Activated T-helper 1 cell treated with Interleukin-2 at 50 U/mL for 16 hours (primary cell): ENCODE data around the gene UBE2H.
"Not testable (repeated sequence)": the region's sequence is repeated elsewhere in the genome, so short reads cannot be mapped to it uniquely, and the experiment has no call there.

Experiments
- DNase-seq: peaks from one replicate; pipeline ENCODE4 v3.0.0-alpha.2; 2020; ENCODE audit warnings: low read depth

Gene UBE2H

DNA sequence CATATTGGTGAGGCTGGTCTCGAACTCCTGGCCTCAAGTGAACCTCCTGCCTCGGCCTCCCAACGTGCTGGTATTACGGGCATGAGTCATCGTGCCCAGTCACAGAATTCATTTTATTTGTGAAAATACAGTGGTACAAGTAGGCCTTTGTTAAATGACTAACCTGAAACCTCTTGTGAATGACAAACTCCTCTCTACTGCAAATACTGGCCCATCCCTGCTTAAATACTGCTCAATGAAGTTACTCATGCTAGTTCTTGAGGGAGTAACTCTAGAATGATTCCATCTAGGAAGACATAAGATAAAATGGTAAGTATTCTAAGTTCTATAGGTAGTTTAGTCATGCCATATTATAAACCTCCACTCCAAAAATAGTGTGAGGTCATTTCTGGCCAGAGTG lies 80.7 kb downstream of the UBE2H start:
- no peak for DNase-seq

DNA sequence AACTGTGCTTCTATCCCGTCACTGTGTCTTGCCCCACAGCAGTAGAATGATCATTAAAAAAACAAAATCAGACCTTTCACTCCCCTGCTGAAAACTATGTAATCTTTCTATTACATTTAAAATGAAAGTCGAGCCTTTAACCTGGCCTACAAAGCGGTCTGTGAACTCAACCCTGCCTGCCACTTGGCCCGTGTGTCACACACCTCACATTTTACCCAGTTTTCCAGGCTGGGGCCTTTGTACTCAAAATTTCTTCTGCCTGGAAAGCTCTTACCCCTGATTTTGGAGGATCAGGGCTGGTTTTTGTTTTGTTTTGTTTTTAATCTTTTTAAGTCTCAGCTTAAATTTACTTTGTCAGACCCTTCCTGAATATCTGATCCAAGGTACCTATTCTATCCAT lies 82.1 kb downstream of the UBE2H start:
- no peak for DNase-seq

DNA sequence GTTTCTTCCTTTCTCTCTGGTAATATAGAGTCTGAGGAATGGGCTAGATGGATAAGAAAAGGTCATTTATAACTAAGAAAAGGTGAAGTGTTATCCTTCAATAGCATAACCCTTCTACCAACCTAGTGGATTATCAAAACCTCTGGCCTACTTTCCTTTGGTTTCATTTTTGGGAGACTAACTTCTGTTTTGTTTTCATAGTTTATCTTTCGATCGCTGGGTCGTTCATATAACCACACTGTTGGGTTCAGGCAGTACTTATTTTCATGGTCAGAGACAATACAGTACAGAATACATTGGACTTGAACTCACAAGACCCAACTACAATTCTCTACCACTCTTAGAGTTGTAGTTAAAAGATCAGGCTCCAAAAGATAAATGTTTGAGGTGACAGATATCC lies 86.5 kb downstream of the UBE2H start:
- no peak for DNase-seq

DNA sequence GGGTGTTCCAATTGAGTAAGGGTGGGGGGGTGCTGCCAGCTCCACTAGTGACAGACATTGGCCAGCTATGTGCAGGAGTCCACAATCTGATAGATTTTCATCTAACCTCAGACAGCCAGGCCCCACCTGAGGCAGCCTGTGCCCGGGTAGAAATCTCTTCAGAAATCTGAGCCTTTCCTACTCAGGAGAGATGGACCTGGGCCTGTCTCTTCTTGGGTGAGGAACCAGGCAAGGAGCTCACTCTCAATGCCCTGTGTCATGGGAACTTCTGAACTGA lies 86.9 kb downstream of the UBE2H start:
- DNase-seq: no peak

DNA sequence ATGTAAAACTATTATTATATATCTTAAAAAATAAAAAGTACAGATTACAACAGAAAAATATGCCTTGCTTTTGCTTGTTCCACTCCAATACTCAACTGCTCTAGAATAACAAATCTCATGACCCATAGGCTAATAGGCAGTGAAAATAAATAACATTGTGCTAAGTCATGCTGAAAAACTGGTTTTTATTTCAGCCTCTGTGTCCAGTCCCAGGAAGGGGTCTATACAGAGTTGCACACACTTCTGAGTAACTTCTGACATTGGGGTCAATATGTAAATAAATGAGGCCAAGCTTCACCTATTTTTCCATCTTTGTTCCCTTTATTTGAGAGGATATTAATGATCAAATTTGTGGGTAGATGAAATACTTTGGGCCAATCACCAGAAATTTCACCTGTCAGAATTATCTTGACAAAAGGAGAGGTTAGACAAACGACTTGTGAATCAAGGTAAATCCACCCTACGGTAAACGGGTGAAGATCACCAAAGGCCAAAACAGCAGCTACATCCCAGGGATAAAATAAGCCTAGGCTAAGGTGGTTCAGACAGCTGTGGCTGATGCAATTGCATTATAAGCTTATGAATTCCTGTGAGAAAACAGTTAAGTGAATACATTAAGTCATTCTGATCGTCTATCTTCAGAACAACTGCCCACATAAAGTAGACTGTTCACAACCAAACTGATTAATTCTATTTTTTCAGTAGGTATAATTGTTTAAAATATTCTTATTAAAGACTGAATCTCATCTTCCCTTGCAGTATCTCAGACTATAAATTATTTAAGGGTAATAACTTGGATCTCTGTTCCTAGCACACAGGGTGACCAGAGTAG lies 87.5 kb downstream of the UBE2H start:
- DNase-seq: no peak

DNA sequence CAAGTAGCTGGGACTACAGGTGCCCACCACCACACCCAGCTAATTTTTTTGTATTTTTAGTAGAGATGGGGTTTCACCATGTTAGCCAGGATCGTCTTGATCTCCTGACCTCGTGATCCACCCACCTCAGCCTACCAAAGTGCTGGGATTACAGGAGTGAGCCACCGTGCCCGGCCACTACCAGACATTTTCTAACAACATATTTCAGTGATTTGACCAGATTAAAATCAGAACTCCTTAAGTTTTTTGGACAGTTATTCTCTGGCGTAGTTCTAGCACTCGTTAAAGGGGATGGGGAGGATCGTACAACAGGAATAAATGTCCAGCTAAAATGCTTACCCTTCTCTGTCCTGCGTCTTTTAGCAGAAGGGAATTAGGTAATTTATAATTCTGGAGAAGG lies 88.1 kb downstream of the UBE2H start:
- not testable (repeated sequence) for DNase-seq

DNA sequence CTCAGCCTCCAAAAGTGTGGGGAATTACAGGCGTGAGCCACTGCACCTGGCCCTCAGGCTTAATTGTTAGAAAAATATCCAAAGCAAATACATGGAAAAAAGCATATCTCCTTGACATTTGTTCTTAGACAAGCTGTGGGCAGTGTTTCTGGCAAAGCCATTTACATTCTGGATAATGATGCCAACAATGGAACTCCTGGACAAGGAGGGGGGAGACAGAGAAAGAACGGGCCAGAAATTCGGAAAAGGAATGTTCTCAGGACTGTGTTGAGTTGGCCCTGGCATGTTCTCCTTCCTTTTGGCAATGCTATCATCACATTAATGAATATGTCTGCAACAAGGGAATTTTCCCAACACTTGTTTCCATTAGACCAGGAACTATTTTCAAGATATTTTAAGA lies 88.7 kb downstream of the UBE2H start:
- DNase-seq: no peak

DNA sequence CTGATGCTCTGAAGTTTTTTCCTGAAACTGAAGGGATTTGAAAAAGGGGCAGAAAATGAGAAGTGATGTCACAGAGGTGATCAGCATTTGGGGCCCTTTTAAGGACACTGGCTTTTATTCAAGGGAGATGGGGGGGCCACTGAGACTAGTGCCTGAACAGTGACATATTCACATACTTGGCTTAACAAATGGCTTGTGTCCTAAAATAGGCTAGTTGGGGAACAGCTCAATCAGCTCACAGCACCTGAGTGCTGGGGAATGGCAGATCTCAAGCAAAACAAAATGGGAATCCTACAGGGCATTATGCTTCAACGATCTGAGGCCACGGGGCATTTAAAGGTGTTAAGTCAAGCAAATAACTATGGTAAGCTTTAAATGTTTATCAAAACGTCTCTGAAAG lies 90.1 kb downstream of the UBE2H start:
- DNase-seq: no peak

DNA sequence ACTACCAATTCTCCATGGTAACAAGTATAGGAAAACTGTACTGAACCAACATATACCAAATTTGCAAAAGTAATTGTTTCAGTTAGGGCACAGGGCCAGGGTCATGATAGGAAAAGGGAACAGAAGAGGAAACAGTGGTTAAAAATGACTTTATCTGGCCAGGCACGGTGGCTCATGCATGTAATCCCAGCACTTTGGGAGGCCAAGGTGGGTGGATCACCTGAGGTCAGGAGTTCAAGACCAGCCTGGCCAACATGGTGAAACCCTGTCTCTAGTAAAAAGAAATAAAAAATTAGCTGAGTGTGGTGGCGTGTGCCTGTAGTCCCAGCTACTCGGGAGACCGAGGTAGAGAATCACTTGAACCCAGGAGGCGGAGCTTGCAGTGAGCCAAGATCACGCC lies 92.0 kb downstream of the UBE2H start:
- DNase-seq: not testable (repeated sequence)

DNA sequence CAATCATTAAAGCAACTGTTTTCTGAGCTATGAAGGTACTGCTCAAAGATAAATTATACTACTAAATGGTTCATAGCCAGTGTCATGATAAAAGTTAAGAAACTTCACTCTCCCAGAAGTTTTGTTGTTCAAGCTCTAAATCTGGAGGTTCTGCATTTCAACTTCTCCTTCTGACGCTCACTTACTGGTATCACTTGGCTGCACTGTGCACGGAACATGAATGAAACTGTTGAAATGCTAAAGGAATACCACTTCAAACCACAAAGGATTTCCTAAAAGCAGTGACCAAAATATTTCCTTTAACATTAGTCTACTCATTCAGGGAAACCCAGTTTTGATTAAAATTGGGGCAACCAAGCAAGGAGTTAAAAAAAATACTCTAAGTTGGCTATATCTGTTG lies 93.6 kb downstream of the UBE2H start:
- no peak for DNase-seq

DNA sequence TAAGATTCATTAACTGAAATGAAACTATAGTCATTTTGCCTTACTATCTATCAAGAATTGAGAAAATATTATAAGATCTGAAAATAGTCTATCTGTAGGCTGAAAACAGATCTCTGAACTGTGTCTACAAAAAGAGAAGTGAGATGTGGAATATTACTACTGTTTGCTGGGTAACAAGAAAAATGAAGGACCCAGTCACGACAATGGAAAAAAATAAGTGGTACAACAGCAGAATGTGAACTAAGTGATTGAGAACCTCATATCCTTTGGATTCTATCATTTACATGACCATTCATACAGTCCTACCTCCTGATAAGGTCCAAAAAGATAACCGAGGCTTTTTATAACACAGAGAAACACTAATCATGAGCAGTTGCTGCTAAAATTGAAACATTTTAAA lies 94.3 kb downstream of the UBE2H start:
- no peak for DNase-seq

DNA sequence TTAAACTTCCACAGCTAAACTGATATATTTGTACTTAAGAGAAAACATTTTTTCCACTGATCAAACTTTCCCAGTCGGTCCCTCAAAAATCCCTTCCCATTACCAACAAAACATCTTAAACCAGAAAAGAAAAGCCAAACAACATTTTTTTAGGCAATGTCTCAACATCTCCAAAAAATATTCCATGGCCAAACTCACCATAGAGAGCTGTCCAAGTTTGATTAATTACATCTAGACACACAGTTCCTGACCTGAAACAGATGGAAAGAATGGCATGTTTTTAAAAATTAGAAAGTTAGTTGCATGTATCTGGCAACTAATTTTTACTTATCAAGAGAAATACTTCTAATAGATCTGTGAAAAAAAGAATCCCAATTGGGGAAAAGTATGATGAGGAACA lies 95.4 kb downstream of the UBE2H start:
- no peak for DNase-seq

DNA sequence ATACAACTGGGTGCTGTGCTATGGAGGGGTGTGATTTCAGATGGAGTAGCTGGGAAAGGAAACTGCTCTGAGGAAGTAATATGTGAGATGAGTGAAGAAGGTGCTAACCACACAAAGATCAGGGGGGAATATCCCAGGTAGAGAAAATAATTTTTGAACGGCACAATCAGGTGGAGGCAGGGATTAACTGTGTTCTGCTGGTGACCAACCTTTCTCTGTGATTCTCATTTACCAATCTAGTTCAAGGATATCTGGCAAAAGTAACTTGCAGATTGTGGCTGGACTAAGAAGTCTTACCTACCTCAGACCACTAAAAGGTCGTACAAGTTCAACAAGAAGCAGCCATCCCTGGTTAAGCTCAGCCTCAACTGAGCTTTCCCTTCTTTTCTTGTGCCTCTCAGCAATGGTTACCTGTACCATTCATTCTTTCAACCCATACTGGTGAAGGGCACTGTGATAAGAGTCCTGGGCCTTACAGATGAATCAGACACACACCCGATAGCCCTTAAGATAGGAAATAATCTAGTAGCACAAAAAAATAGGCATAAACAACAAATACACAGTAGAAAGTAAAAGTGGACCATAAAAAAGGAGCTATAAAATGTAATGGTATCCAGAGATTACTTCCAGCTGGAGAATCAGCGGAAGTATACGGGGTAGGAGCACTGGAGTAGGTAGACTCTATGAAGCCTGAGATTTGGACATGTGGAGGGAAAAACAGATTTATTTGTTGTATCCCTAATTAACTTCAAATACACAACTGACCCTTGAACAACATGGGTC lies 96.6 kb downstream of the UBE2H start:
- no peak for DNase-seq

DNA sequence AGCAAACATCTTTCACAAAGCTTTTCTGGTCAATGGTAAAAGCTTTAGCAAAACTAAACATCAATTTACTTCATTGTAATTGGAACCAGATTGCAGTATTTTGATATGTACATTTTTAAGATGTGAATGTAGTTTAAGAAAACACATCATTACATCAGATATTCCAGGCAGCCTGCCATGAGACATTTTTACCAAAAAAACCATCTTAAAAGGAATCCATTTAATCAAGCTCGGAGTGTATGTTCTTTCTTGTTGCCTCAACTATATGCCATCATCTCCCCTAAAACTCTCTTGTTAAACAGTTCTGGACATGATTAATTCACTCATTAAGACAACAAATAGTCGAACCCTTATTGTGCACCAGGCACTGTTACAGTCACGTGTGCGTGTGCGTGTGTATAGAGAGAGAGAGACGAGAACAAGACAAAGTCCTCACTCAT lies 97.5 kb downstream of the UBE2H start:
- no peak for DNase-seq

DNA sequence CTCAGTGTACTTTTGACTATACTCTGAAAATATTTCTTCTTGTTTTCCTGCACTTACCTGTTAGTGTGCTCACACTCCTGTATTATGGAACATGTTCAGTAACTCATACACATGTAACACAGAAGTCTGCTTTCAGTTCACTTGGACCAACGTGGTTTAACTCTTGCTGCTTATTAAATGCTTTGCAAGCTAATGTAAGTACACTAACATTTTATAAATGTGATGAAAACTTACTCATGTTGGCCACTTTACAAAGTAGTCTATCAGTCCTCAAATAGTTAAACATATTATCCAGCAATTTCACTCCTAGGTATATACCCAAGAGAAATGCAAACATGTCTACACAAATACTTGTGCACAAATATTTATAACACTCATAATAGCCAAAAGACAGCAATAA lies 98.4 kb downstream of the UBE2H start:
- no peak for DNase-seq

DNA sequence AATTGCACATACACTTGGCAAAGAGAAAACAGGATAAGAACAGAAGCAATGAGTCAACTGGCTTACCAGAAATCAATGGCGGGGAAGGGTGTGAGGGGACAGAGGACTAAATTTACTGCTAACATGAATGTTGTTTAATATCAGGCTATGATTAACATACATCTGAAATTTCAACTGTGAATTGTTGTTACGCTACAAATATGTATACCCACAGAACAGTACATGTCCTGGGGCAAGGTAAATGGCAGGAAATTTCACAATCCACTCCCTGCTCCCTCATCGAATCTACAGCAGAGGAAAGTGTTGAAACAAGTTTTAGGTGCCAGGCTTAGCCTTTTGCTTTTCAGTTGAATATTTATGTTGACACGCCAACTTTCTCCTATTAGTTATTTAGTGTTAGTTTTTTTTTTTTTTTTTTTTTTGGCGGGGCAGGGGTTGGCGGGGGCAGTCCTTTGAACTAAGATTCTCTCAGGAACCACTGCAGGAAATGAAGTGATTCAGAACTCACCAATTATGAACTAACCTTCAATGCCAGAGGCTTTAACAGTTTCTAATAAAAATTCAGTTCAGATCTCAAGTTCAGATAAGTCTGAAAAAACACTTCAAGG lies 99.0 kb downstream of the UBE2H start:
- no peak for DNase-seq

DNA sequence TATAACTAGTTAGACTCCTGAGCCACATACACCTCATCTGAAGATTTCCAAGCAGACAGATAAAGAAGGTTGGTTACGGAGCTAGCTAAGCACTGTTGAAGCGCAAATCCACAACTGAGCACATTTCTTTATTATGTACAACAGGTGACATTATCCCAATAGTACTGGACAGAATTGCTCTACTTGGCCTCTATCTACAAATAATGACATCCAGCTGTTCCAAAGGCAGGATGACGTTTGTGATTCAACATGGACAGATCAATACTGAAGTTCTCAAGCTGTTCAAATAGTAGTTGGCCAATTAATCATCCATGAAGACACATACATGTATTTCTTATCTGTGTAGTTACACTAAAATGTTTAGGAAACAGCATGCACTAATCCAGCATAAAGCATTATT lies 101.0 kb downstream of the UBE2H start:
- DNase-seq: no peak

DNA sequence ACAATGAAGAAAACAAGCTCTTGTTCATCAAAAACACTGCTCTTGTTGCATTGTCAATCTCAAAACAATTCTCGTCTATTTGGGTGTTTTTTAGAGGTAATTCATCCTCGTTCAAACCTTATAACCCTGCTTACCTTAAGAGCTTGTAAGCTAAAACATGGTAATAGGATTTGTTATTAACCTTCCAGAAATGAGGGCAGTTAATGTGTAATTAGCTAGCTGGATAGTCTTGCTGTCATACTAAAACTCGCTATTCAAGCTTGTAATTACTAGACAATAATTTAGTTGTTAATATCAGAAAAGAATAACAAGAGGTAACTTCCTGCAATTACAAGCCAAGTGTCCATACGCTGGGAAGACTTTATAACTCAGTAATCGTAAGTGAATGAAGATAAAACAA lies 101.6 kb downstream of the UBE2H start:
- DNase-seq: no peak

DNA sequence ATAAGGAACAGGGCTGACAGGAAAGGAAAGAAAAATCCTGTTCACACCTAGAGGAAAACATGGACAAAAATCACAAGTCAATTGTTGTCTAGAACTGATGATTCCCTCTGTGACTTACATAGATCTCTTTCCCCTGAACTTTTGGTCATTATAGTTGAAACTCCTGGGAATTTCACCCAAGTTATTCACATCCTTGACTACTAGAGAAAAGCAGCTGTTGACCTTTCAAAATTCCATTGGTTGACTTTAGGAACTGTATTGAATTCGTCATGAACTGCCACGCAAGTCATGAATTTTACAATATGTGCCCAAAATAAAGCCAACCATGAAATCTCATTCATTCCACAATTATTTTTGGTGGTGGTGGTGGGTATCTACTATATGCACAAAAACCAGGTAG lies 104.3 kb downstream of the UBE2H start:
- DNase-seq: no peak

DNA sequence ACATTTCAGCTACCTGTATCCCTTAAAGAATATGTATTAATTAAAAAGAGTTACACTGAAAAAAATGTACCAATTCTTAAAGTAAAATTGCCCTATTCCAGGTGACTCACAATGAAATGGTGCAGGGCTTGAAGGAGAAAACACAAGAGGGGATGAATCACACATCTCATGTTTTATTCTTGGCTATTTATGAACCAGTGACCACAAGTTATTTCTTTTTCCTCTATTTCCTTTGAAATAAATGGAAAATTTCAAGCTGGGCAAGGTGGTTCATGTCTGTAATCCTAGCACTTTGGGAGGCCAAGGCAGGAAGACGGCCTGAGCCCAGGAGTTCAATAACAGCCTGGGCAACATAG lies 106.8 kb downstream of the UBE2H start:
- no peak for DNase-seq

DNA sequence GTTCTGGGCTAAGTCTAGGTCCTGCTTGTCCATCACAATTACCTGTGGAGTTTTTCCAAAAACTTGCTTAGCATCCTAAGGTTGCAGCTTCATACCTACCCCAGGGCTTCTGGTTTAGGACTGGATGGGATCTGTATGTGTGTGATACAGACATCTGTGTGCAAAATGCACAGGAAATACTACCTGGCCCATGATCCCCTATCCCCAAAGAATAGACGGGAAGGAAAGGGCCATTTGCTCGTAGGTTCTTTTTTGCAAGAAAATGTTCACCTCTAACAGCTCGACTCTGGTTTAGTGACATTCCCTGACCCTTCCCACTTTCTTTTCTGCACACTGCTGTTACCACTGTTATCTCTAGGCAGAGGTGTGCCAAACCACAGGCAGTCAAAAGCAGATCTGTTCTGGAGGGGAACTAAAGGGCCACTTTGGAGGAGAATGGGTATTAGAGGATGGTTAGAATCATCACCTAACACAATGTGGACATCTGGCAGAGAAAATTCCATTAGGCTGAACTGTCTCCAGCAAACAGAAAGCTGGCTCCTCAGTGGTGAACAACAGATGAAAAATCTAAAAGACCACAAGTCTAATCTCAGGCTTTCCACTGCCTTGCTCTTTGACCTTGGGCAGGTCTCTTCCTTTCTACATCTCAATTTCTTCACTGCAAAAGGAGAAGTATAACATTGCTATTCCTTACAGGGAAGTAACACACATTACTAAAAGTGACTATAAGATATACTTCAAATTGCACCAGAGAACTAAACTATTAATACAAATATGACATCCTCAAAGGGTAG lies 107.4 kb downstream of the UBE2H start:
- DNase-seq: no peak

DNA sequence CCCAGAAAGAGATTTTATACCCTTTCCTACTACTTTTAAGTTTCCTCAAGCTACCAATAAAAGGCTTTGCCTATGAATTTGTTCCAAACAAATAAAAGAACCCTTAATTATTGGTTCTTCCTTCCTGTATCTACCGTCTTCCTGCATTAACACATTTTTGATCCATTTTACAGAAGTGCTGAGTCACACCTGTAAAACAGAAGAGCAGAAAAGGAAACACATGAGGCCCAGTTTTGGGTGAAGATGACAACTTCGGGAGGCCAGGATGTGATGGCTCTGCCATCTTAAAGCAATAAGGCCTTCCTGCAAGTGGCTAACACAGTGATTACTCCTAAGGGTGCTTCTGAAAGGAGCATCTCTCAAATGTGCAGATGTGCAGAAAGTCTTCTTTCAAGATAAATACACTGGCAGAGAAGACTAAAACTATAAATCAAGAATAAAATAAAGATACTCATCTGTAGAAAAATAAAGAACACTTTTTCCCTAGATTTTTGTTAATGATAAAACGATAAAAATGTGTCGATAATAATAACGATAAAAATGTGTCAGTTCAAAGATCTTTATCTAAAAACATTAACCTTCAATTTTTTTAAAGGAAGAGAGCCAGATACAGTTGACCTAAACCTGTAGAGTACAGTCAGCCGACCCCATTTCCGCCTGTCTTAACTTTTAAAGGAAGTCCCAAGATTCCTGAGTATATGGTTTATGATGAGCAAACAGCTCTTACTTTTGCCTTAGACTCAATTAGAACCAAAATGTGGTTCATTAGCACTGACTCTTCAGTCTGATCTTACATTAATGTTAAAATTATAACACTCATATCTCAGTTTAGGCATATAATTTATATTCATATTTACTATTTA lies 108.6 kb downstream of the UBE2H start:
- no peak for DNase-seq
